HG03060 (cell line): ENCODE results near the gene LRMDA.

ENCODE experiments used
- ATAC-seq: cut with Tn5 transposase; IDR thresholded peaks from one replicate; pipeline ENCODE4 v1.9.1; 2021; ENCODE audit warnings: low read depth, moderate number of reproducible peaks; ENCODE audit not compliant: unreplicated experiment

The LRMDA gene

GRCh38 chr10:76155961-76156360 is 724.5 kb downstream of the LRMDA start:
- no peak for ATAC-seq

GRCh38 chr10:76160446-76161300 is 729.2 kb downstream of the LRMDA start:
- ATAC-seq, result no peak

GRCh38 chr10:76161301-76161582 is 729.8 kb downstream of the LRMDA start:
- ATAC-seq, result no peak

- no peak for ATAC-seq
These were observed 737.0 kb downstream of the LRMDA start for GRCh38 chr10:76168437-76168836.

- no peak for ATAC-seq
These were observed 737.8 kb downstream of the LRMDA start for GRCh38 chr10:76169246-76169645.

GRCh38 chr10:76172020-76172419 is 740.6 kb downstream of the LRMDA start:
- no peak for ATAC-seq

- ATAC-seq, result no peak
These were observed 744.2 kb downstream of the LRMDA start for GRCh38 chr10:76175533-76176165.

GRCh38 chr10:76176166-76176550 is 744.7 kb downstream of the LRMDA start:
- no peak for ATAC-seq

GRCh38 chr10:76177936-76178335 is 746.5 kb downstream of the LRMDA start:
- no peak for ATAC-seq

- ATAC-seq, result no peak
These were observed 747.3 kb downstream of the LRMDA start for GRCh38 chr10:76178532-76179292.

- no peak for ATAC-seq
These were observed 748.4 kb downstream of the LRMDA start for GRCh38 chr10:76179806-76180205.

GRCh38 chr10:76184647-76185046 is 753.2 kb downstream of the LRMDA start:
- ATAC-seq, result no peak

GRCh38 chr10:76185471-76186301 is 754.3 kb downstream of the LRMDA start:
- ATAC-seq, result no peak

GRCh38 chr10:76188216-76188615 is 756.8 kb downstream of the LRMDA start:
- ATAC-seq, result no peak

GRCh38 chr10:76190634-76191270 is 759.3 kb downstream of the LRMDA start:
- ATAC-seq, result no peak

- no peak for ATAC-seq
These were observed 759.9 kb downstream of the LRMDA start for GRCh38 chr10:76191336-76191735.

- ATAC-seq, result no peak
These were observed 760.7 kb downstream of the LRMDA start for GRCh38 chr10:76192151-76192550.

- ATAC-seq, result no peak
These were observed 761.4 kb downstream of the LRMDA start for GRCh38 chr10:76192694-76193320.

GRCh38 chr10:76195654-76196390 is 764.4 kb downstream of the LRMDA start:
- no peak for ATAC-seq
